T-helper 9 cell (primary cell): ENCODE results near the gene RBM19.
A peak's percentile ranks its signal among the peaks of the same experiment; 100 is the strongest.

Experiments
- DNase-seq: peaks from one replicate; pipeline ENCODE4 v3.0.0-alpha.2; 2020

The RBM19 gene

GRCh38 chr12:113987261-113988063, 21.3 kb upstream of the RBM19 start:
- no peak for DNase-seq

GRCh38 chr12:113984464-113984863, 18.3 kb upstream of the RBM19 start:
- no peak for DNase-seq

- DNase-seq, result no peak
These were observed 17.8 kb upstream of the RBM19 start for GRCh38 chr12:113983777-113984448.

- DNase-seq, result no peak
These were observed 17.1 kb upstream of the RBM19 start for GRCh38 chr12:113983265-113983664.

GRCh38 chr12:113981876-113982275, 15.8 kb upstream of the RBM19 start:
- DNase-seq, result no peak

GRCh38 chr12:113980537-113981337, 14.6 kb upstream of the RBM19 start:
- peak; percentile 9 for DNase-seq

- DNase-seq, result no peak
These were observed 13.9 kb upstream of the RBM19 start for GRCh38 chr12:113980054-113980453.

- DNase-seq, result no peak
These were observed 12.0 kb upstream of the RBM19 start for GRCh38 chr12:113978080-113978479.

GRCh38 chr12:113974006-113974405, 7.9 kb upstream of the RBM19 start:
- DNase-seq, result no peak

GRCh38 chr12:113973109-113973904, 7.2 kb upstream of the RBM19 start:
- no peak for DNase-seq

GRCh38 chr12:113971392-113971791, 5.3 kb upstream of the RBM19 start:
- DNase-seq, result no peak

- DNase-seq, result no peak
These were observed 4.1 kb upstream of the RBM19 start for GRCh38 chr12:113970211-113970610.

GRCh38 chr12:113967368-113967767, 1.2 kb upstream of the RBM19 start:
- no peak for DNase-seq

- no peak for DNase-seq
These were observed 3.4 kb downstream of the RBM19 start for GRCh38 chr12:113962733-113963132.

GRCh38 chr12:113961921-113962710, 4.0 kb downstream of the RBM19 start:
- DNase-seq, result no peak

- DNase-seq, result no peak
These were observed 6.1 kb downstream of the RBM19 start for GRCh38 chr12:113960030-113960429.

GRCh38 chr12:113959096-113959495, 7.0 kb downstream of the RBM19 start:
- DNase-seq, result no peak

GRCh38 chr12:113958108-113958507, 8.0 kb downstream of the RBM19 start:
- DNase-seq, result no peak

- DNase-seq, result no peak
These were observed 8.5 kb downstream of the RBM19 start for GRCh38 chr12:113957627-113958026.

- no peak for DNase-seq
These were observed 10.8 kb downstream of the RBM19 start for GRCh38 chr12:113955109-113955970.

- DNase-seq, result no peak
These were observed 11.6 kb downstream of the RBM19 start for GRCh38 chr12:113954547-113954946.
